Activated naive CD8-positive, alpha-beta T cell treated with anti-CD3 and anti-CD28 coated beads, Interleukin-2, amount 50 U/mL, for 16 hours (primary cell): Measurements from ENCODE around the gene NEURL4.

ENCODE experiments used
- DNase-seq: peaks from one replicate; pipeline ENCODE4 v3.0.0-alpha.2; 2020; ENCODE audit warnings: low read depth, low spot score

The NEURL4 gene

GRCh38 chr17:7323731-7324437, 5.3 kb downstream of the NEURL4 start:
- DNase-seq: no peak

GRCh38 chr17:7322520-7323194, 6.5 kb downstream of the NEURL4 start:
- no peak for DNase-seq

GRCh38 chr17:7321466-7321865, 7.7 kb downstream of the NEURL4 start:
- DNase-seq: no peak

DNA sequence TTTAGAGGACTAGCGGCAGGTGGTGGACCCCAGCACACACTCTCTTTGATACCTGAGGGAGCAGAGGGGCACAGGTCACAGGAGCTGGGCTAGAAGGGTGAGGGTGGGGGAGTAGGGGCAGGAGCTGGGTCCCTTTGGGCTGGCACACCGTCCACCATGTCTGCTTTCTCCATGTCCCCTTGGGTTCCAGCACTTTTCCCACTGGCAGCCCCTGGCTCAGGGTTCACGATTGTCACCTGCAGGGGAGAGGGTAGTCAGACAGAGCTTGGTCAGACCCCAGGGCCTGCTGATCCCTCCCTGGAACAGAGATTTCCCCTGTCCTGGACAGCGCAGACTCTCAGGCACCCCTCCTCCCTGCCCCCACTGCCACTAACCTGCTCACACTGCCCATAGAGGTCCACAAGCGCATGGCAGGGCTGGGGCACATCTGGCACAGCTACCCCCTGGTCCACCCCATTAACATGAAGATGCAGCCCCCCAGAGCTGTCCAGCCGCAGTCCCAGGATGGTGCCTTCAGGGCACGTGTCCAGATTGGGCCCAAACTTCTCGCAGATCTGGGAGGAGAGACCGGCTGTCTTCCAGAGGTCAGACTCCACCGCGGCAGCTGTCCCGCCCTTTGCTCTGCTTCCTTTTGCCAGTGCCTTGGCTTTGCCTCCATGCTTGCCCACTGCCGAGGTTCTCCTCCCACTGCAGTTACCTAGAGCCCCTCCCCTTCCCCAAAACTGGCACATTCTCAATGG, 10.8 kb downstream of the NEURL4 start:
- DNase-seq: no peak

DNA sequence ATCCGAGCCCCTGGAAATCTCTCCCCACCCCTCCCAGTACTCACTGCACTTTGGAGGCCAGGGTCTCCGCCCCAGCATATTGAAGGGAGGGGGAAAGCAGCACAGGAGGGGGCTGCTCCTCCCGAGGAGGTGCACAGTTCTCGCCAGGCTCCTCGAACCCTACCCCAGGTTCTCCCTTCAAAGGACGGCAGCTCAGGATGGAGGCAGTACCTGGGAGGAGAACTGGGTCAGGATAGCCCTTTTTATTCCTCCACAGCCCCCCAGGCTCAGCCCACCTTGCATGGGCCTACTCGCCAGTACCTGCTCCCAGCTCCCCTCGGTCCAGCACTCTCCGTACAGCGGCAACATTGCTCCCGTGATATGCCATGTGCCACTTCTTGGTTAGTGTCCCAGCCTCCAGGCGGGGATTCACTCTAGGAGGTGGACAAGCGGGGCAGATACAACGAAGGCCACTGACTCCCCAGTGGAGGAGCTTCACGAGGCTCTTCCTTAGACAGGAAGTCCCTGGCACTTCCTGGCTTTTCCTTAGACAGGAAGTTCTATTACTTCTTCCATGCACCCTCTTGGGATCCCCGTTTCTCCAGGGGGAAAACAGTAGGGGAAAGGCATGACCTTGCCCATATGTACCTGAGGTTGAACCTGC, 11.9 kb downstream of the NEURL4 start:
- DNase-seq: no peak

GRCh38 chr17:7315570-7316235, 13.4 kb downstream of the NEURL4 start:
- DNase-seq: no peak

DNA sequence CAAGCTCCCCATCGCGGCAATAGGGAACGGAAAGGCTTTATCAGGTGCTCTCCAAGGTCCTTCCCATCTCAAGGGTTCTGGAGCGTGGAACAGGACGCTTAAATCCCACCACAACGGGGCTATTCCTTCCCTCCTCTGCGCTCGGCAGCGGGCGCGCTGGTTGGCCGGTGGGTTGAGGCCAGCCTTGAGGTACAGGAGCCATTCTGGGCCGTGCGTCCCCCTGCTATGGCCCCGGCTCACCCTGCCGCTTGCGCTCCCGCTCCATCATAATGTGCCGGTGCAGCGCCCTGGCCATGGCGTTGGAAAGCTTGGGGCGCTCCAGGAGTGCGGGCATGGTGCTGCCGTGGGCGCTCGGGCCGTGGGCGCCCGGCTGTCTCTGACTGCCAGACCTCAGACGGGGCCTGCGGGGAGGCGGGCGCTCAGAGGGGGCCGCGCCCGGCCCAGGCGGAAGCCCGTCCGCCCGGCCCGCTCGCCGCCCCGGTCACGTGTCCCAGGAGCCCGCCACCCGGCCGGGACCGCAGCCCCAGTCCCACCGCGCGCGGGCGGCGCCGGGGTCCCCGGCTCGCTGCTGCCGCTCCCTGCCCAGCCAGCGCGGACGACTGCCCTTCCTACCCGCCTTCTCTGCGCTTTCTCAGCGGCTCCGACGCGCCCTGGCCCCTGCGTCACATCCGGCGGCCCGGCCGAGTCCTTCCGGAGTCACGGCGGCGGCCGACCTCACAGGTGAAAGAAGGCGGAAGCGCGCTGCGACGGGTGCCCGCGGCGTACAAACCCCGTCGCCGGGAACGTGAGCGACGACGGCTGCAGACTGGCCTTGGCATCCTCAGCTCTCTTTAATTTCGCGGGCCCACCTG, 14.2 kb downstream of the NEURL4 start, which contains the start of gene GPS2:
Gene GPS2, minus strand, starts transcription at position 642 of the 851 bp plus-strand sequence. Its CDS starts 308 bp downstream, at position 334.
- DNase-seq: peak; percentile 86

DNA sequence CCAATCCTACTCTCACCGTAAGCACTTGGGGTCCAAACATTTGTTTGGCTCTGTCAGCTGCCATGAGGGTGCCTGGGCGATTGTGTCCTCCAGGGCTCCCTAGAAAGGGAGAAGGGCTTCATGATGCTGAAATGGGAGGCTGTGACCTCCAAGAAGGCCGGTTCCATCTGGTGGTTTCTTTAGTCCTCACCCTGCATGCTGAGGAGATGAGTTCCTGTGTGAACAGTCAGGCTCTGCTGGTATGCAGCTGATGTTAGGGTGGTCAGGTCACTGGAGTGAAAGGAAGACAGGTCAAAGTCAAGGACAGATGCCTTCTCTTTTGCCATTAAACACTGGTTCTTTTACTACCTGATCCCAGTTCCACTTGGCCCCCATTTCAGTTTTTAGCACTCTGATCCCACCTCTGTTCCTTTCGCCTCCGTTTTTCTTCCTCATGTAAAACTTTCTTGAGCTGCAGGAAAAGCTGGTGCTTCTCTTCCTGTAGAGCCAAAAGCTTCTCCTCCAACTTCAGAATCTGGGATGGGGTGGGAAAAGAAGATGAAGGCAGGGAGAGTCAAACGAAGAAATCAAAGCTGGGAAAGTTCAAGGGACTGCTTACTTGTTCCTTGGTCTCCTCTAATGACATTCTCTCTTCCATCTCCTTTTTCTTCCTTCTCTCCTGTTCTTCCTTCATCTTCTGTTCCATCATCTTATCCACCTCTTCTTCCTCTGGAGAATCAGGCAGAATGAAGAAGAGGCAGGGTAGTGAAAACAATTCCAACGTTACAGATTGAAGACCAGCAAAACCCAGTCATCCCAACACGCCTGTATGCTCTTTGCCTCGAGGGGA, 15.0 kb downstream of the NEURL4 start:
- no peak for DNase-seq

- no peak for DNase-seq
These were observed 15.8 kb downstream of the NEURL4 start for GRCh38 chr17:7313088-7313889.

DNA sequence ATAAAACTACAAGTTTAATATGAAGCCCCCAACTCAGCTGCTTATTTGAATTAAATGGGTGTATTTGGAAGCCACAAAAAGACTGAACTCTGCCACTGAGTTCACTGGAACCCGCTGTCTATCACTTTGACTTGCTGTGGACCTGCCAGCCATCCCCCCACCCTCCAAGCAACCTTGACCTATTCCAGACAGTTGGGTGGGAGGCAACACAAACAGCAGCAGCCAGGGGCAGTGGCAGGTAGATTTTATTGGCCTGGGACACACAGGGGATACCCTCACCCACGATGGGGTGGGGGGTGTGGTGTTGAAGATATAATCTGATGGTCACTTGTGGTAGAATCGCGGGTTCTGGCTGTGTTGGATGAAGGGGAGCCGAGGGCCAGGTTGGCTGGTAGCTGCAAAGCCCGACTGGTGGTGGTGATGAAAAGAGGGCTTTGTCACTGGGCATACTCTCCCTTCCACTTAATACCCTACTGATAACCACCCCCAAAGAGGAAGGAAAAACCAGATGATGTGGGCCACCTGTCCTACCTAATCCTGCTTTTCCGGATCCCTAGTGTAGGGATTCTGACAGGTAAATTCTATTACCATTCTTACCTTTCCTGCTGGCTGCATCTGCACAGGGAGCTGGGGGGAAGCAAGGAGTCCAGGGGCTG, 16.6 kb downstream of the NEURL4 start:
- DNase-seq: no peak

DNA sequence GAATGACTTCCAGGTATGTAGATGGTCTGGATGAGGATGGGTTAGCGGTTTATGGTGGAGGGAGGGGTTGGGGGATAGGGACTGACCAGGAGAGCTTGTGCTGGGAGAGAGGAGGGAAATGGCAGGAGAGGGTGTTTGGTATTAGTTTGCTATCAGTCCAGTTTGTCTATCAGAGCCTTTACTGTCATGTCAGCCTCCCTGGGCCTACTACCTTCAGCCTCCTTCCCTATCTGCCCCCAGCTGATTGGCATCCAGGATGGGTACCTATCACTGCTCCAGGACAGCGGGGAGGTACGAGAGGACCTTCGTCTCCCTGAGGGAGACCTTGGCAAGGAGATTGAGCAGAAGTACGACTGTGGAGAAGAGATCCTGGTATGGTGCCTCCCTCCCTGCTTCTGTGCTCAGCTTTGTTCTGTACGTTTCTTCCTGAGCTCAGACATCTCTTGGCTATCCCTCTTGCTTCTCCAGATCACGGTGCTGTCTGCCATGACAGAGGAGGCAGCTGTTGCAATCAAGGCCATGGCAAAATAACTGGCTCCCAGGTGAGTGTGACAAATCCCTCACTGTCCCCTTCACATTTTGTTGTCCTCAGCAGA, 17.9 kb downstream of the NEURL4 start:
- DNase-seq: no peak

- no peak for DNase-seq
These were observed 19.5 kb downstream of the NEURL4 start for GRCh38 chr17:7309628-7310027.

GRCh38 chr17:7308625-7309433, 20.3 kb downstream of the NEURL4 start:
- DNase-seq: peak; percentile 68

GRCh38 chr17:7307686-7308624, 21.2 kb downstream of the NEURL4 start:
- no peak for DNase-seq

GRCh38 chr17:7306911-7307685, 22.0 kb downstream of the NEURL4 start, which contains the start of gene EIF5A:
Gene EIF5A, plus strand, starts transcription at chr17:7307628. Its CDS starts 2,008 bp downstream, at chr17:7309636.
- peak; percentile 100 for DNase-seq
